HL-60 (cell line): ENCODE measurements around the gene ZNF473.

ENCODE experiments used
- DNase-seq, 2 experiments: peaks; one replicate each; pipeline ENCODE4 v3.0.0-alpha.2; 2010 to 2020; ENCODE audit warnings: low read depth in 1 of 2, low spot score in 1 of 2
- H3K27ac ChIP-seq: fragments of 250-450 bp; sonication (Bioruptor Pico); replicated peaks from 2 replicates; pipeline ENCODE4 v1.5.1; 2020; ENCODE audit warnings: mild to moderate bottlenecking, moderate library complexity
- H3K27me3 ChIP-seq: fragments of 250-450 bp; sonication (Bioruptor Pico); 2 replicates; pipeline ENCODE4 v1.5.1; 2021; ENCODE audit warnings: mild to moderate bottlenecking, moderate library complexity; ENCODE audit not compliant: insufficient read depth, poor library complexity, severe bottlenecking
- H3K4me3 ChIP-seq: replicated peaks from 2 replicates; pipeline ENCODE4 v1.5.1; 2011; ENCODE audit warnings: mild to moderate bottlenecking, control low read depth, low read length; ENCODE audit not compliant: insufficient read depth
- GABPA ChIP-seq: IDR thresholded peaks from 2 replicates; pipeline ENCODE4 v1.6.1; 2012; ENCODE audit warnings: low read depth
- POLR2AphosphoS5 ChIP-seq: IDR thresholded peaks from 2 replicates; pipeline ENCODE4 v1.6.1; 2012; ENCODE audit warnings: low read depth
- REST ChIP-seq: IDR thresholded peaks from 2 replicates; pipeline ENCODE4 v1.6.1; 2012; ENCODE audit warnings: low read depth; ENCODE audit not compliant: insufficient replicate concordance
- SPI1 ChIP-seq: IDR thresholded peaks from 2 replicates; pipeline ENCODE4 v1.6.1; 2012; ENCODE audit warnings: low read depth, mild to moderate bottlenecking, borderline replicate concordance
- TF ChIP-seq, protein P1 (sequence below): IDR thresholded peaks from one replicate; pipeline ENCODE4 v1.5.1; 2011; ENCODE audit warnings: low read length, control low read depth, inconsistent platforms; ENCODE audit not compliant: insufficient read depth

ZNF473 gene

GRCh38 chr19:49977881-49978280, 47.9 kb upstream of the ZNF473 start:
- TF ChIP-seq, protein P1, sequence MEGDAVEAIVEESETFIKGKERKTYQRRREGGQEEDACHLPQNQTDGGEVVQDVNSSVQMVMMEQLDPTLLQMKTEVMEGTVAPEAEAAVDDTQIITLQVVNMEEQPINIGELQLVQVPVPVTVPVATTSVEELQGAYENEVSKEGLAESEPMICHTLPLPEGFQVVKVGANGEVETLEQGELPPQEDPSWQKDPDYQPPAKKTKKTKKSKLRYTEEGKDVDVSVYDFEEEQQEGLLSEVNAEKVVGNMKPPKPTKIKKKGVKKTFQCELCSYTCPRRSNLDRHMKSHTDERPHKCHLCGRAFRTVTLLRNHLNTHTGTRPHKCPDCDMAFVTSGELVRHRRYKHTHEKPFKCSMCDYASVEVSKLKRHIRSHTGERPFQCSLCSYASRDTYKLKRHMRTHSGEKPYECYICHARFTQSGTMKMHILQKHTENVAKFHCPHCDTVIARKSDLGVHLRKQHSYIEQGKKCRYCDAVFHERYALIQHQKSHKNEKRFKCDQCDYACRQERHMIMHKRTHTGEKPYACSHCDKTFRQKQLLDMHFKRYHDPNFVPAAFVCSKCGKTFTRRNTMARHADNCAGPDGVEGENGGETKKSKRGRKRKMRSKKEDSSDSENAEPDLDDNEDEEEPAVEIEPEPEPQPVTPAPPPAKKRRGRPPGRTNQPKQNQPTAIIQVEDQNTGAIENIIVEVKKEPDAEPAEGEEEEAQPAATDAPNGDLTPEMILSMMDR, result no peak
- no peak for TF ChIP-seq GABPA
- no peak for TF ChIP-seq POLR2AphosphoS5
- no peak for TF ChIP-seq REST
- TF ChIP-seq SPI1, result no peak
- Histone ChIP-seq H3K27me3 (no peaks in the 10 kb centered on the region), H3K4me3 (no peak overlapping the region), H3K27ac (no peak overlapping the region)
- no peak for DNase-seq

- TF ChIP-seq REST, result no peak
- TF ChIP-seq POLR2AphosphoS5, result no peak
- TF ChIP-seq, protein P1, result no peak
- no peak for TF ChIP-seq SPI1
- no peak for TF ChIP-seq GABPA
- Histone ChIP-seq H3K27ac (no peak overlapping the region), H3K27me3 (no peaks in the 10 kb centered on the region), H3K4me3 (no peak overlapping the region)
- DNase-seq, result no peak
Observed at GRCh38 chr19:49978324-49978723, 47.5 kb upstream of the ZNF473 start.

DNA sequence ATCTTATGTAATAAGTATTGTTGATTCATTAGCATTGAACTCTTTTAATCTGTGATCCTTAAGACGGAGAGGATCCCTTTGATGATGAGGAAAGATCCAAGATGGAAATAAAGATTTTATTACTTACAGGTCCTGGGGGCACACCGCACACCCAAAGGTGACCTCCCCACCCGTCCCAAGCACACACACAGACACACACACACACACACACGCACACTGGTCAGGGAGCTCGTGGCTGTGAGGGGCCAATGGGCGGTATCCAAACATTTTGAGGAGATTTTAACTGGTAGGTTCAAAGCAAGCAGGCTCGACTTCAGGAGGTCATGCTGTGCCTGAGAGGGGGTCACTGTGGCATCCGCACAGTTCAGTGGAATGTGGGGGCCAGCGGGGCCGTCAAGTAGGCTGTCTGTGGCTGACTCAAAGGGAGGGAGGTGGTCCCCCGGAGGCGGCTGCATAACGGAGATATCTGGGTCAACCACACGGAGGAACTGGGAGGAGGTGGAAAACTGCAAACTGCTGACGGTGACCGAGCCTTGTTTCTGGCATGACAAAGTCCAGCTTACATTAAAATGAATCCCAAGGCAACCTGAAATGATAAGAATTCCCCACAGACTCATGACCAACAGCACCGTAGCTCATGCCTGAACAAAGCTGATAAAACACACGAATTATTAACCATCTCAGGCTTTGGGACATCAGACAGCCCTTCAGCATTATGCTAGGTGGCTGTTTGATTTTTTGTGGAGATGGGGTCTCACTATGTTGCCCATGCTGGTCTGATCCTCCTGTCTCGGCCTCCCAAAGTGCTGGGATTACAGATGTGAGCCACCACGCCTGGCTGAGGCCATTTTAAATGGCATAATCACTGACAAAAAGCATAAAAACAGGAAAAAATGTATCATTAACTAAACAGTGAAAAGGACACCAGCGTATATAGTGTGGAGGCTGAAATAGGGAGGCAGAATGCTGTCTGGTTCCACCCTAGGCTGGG, 43.9 kb upstream of the ZNF473 start:
- DNase-seq, result no peak
- TF ChIP-seq POLR2AphosphoS5, result no peak
- no peak for TF ChIP-seq GABPA
- TF ChIP-seq SPI1, result no peak
- TF ChIP-seq, protein P1, result no peak
- TF ChIP-seq REST, result no peak
- Histone ChIP-seq H3K4me3 (no peak overlapping the region), H3K27me3 (no peaks in the 10 kb centered on the region), H3K27ac (no peak overlapping the region)
